Vagina (tissue), 2 donors: ENCODE data around the gene BUD31. TPM values are rescaled to one million over a fixed set of nuclear protein-coding genes. Genes with fewer than 3 reads are reported as not detected.

Experiments
- DNase-seq, 2 donors: peaks; one replicate each; pipeline ENCODE4 v3.0.0-alpha.2; 2017; ENCODE audit errors: extremely low spot score in 2 of 2
- H3K27ac ChIP-seq: fragments of 200-600 bp; sonication (generic); one replicate; pipeline ENCODE4 v1.5.1; 2019
- H3K27me3 ChIP-seq: fragments of 200-600 bp; sonication (generic); one replicate; pipeline ENCODE4 v1.5.1; 2019
- H3K36me3 ChIP-seq, 2 donors: fragments of 200-600 bp; sonication (generic); one replicate each; pipeline ENCODE4 v1.5.1; 2017 to 2019
- H3K4me1 ChIP-seq: fragments of 200-600 bp; sonication (generic); one replicate; pipeline ENCODE4 v1.5.1; 2019
- H3K4me3 ChIP-seq, 2 donors: fragments of 200-600 bp; sonication (generic); 1 replicate in 1 of 2; 2 replicates in 1 of 2; pipeline ENCODE4 v1.5.1; 2016 to 2019
- H3K9me3 ChIP-seq: fragments of 200-600 bp; sonication (generic); one replicate; pipeline ENCODE4 v1.5.1; 2019
- POLR2A ChIP-seq, 2 donors: fragments of 450-650 bp; IDR thresholded peaks; one replicate each; pipeline ENCODE4 v1.6.1; 2017; ENCODE audit warnings: antibody characterized with exemption in 2 of 2, mild to moderate bottlenecking in 2 of 2, moderate library complexity in 2 of 2
- POLR2AphosphoS5 ChIP-seq, 2 donors: sonication (generic); formaldehyde crosslinking; IDR thresholded peaks; one replicate each; pipeline ENCODE4 v1.9.0; 2017; ENCODE audit warnings: antibody characterized with exemption in 2 of 2, mild to moderate bottlenecking in 2 of 2, low read depth in 1 of 2; ENCODE audit not compliant: insufficient read depth in 1 of 2
- intact Hi-C: fragments of 100-400 bp; cut with DNase I; formaldehyde crosslinking; loops from one replicate; pipeline ENCODE4 v1.15.1; 2023
- total RNA-seq: library from RNA; depleted of rRNA; stranded (reverse); fragments of >200 nt; gene quantifications from one replicate; pipeline ENCODE4 v1.2.3, GENCODE V29; 2016
- TF ChIP-seq, protein P1 (sequence below), 3 experiments: fragments of 450-650 bp in 2 of 3; fragments of 200-600 bp in 1 of 3; sonication (generic) in 1 of 3; IDR thresholded peaks; one replicate each; pipeline ENCODE4 v1.5.1; 2017 to 2019; ENCODE audit warnings: antibody characterized with exemption in 3 of 3, mild to moderate bottlenecking in 2 of 3, moderate library complexity in 2 of 3

The BUD31 gene
- total RNA-seq, 1 donor from 2014 or later = 52.3 TPM

DNA sequence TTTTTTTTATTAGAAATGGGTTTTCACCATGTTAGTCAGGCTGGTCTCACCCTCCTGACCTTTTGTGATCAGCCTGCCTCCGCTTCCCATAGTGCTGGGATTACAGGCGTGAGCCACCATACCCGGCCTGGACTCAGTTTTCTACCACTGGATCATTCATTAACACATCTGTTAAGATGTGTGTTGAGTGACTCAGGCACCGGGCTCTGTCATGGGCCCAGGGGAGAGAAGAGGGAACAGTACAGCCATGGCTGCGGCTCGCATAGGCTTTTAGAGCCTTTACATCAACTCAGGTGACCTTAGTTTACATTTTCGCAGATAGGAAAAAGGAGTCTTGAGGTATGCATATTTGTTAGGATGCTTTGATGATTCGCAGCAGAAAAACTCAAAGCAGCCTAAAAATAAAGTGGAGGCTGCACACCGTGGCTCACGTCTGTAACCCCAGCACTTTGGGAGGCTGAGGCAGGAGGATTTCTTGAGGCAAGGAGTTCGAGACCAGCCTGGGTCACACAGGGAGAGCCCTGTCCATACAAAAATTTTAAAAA is 37.3 kb upstream of the BUD31 start:
- H3K36me3 ChIP-seq = peaks cover 0 to 14% of the 10 kb centered on the region in 2 donors
- no peaks in the 10 kb centered on the region for H3K27me3 ChIP-seq
- no peaks in the 10 kb centered on the region for H3K9me3 ChIP-seq
- TF ChIP-seq POLR2AphosphoS5 (IDR thresholded peaks at IDR 0.05; ENCODE audit: insufficient read depth in 1 of 2, low read depth in 1 of 2) (no peak), POLR2A (IDR thresholded peaks at IDR 0.05) (no peak)
- TF ChIP-seq, protein P1, sequence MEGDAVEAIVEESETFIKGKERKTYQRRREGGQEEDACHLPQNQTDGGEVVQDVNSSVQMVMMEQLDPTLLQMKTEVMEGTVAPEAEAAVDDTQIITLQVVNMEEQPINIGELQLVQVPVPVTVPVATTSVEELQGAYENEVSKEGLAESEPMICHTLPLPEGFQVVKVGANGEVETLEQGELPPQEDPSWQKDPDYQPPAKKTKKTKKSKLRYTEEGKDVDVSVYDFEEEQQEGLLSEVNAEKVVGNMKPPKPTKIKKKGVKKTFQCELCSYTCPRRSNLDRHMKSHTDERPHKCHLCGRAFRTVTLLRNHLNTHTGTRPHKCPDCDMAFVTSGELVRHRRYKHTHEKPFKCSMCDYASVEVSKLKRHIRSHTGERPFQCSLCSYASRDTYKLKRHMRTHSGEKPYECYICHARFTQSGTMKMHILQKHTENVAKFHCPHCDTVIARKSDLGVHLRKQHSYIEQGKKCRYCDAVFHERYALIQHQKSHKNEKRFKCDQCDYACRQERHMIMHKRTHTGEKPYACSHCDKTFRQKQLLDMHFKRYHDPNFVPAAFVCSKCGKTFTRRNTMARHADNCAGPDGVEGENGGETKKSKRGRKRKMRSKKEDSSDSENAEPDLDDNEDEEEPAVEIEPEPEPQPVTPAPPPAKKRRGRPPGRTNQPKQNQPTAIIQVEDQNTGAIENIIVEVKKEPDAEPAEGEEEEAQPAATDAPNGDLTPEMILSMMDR (IDR thresholded peaks at IDR 0.05) = no peak
- H3K27ac ChIP-seq = no peak overlapping the region
- no peak overlapping the region for H3K4me3 ChIP-seq
- peaks cover 15% of the 10 kb centered on the region for H3K4me1 ChIP-seq
- DNase-seq = no peak
- intact Hi-C loops = no loop called here

DNA sequence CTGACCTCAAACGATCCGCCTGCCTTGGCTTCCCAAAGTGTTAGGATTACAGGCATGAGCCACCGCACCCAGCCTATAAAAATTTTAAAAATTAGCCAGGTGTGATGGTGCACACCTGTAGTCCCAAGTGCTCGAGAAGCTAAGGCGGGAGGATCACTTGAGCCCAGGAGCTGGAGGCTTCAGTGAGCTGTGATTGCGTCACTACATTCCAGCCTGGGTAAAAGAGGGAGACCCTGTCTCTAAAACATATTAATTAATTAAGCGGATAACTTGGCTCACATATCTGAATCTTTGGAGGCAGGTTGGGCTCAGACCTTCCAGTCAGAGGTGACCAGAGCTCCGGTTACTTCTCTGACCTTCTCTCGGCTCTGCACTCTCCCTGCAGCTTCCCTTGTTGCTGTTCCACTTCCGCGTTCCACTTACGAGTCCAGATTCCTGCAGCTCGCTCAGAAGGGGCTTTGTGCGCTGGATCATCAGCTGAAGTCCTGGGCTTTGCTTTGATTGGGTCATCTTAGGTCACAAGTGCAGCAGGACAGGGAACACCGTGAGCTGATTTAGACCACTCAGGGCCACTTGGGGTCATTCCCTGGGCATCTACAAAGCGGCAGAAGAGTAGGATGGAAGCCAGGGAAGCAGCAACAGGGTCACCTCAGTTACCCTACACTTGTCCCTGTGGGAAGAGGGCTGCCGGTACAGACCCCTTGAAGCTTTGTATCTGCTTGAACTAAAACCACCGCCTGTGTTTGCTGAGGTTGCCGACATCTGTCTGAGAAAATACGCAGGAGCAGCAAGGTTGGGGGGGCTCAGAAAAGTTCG is 36.3 kb upstream of the BUD31 start:
- intact Hi-C loops = no loop called here
- H3K4me3 ChIP-seq = no peak overlapping the region
- TF ChIP-seq, protein P1 (IDR thresholded peaks at IDR 0.05) = no peak
- no peak for TF ChIP-seq POLR2A (IDR thresholded peaks at IDR 0.05)
- TF ChIP-seq POLR2AphosphoS5 (IDR thresholded peaks at IDR 0.05; ENCODE audit: insufficient read depth in 1 of 2, low read depth in 1 of 2) = no peak
- peaks cover 0 to 4% of the 10 kb centered on the region in 2 donors for H3K36me3 ChIP-seq
- no peaks in the 10 kb centered on the region for H3K27me3 ChIP-seq
- no peak for DNase-seq
- no peaks in the 10 kb centered on the region for H3K9me3 ChIP-seq
- peaks cover 15% of the 10 kb centered on the region for H3K4me1 ChIP-seq
- H3K27ac ChIP-seq = peak overlapping the region; percentile 44

DNA sequence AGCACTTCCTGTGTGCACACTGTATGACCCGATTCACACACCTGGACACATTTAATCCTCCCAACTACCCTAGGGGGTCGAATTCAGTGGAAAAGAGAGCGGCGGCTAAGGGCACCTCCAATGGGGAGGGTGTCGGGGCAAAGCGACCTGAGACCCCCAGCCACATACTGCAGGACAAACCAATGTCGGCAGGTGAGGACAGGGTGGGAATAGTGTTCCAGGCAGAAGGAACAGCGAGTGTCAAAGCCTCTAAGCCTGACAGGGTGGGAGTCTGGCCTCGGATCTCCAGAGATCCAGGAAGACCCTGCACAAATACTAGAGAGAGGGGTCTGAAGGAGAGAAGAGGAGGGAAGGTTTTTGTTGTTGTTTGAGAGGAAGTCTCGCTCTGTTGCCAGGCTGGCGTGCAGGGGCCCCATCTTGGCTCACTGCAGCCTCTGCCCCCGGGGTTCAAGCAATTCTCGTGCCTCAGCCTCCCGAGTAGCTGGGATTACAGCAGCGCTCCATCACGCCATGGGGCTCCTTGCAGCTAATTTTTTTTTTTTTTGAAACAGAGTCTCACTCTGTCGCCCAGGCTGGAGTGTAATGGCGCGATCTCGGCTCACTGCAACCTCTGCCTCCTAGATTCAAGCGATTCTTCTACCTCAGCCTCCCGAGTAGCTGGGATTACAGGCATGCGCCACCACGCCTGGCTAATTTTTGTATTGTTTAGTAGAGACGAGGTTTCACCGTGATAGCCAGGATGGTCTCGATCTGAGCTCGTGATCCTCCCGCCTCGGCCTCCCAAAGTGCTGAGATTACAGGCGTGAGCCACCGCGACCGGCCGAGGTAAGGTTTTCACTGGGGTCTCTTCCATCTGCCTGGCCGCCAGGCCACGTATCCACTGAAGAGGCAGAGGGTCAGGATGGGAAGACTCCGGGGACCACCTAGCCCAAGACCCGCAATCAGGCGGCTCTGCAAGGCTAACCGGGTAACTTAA is 35.4 kb upstream of the BUD31 start:
- no peak for DNase-seq
- H3K27me3 ChIP-seq = no peaks in the 10 kb centered on the region
- H3K36me3 ChIP-seq = peaks cover 0 to 5% of the 10 kb centered on the region in 2 donors
- H3K4me3 ChIP-seq = peak overlapping the region; percentile 90 to 97
- intact Hi-C loops = no loop called here
- peaks cover 22% of the 10 kb centered on the region for H3K4me1 ChIP-seq
- H3K9me3 ChIP-seq = no peaks in the 10 kb centered on the region
- TF ChIP-seq POLR2A (IDR thresholded peaks at IDR 0.05) (no peak), POLR2AphosphoS5 (IDR thresholded peaks at IDR 0.05; ENCODE audit: insufficient read depth in 1 of 2, low read depth in 1 of 2) (no peak)
- TF ChIP-seq, protein P1 (IDR thresholded peaks at IDR 0.05) = no peak
- peak overlapping the region; percentile 84 for H3K27ac ChIP-seq

DNA sequence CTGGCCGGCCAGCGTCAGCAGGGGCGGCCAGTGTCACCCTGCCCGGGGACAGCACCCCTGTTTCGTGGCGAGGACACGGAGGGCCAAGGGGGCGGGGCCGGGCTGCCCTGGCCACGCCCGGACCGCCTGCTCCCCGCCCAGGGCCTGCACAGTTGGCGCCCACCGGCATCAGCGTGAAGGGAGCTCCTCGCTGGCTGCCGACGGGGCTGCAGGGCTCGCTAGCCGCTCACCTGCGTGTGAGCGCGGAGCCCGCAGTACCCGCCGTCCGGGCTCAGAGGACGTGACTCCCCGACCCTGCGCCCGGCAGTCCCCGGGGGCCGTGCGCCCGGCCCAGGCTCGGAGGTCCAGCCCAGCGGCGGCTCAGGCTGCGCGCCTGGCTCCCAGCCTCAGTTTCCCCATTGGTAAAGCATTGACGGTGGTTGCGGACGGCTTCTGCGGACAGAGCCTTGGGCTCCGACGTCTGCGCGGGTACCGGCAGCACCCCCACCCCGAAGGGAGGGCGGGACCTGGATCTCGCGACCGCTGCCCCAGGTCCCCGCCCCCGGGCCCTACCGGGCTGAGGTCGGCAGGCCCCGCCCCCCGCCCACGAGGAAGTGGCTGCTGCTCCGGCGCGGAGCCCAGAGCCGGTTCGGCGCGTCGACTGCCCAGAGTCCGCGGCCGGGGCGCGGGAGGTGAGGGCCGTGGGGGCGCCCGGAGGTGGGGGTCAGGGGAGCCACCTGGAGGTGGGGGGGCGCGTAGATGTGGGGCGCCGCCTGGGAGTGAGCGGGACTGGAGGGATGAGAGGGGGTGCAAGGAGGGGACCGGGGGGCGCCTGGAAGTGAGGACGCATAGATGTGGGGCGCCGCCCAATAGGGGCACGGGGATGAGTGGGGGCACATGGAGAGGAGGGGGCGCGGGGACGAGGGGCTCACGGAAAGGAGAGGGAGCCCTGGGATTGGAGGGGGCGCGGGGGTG is 34.4 kb upstream of the BUD31 start, which contains the start of gene ARPC1B:
ARPC1B (plus strand) TSS at position 620 of the 954 bp plus-strand sequence. CDS start 10,985 bp downstream, outside the sequence.
- DNase-seq = no peak
- H3K27me3 ChIP-seq = no peaks in the 10 kb centered on the region
- TF ChIP-seq POLR2A (IDR thresholded peaks at IDR 0.05) (peak in 1 of 2 donors; percentile 33), POLR2AphosphoS5 (IDR thresholded peaks at IDR 0.05; ENCODE audit: insufficient read depth in 1 of 2, low read depth in 1 of 2) (peak in 1 of 2 donors; percentile 9)
- TF ChIP-seq, protein P1 (IDR thresholded peaks at IDR 0.05) = no peak

More for the DNA sequence above, 34.4 kb upstream of the BUD31 start, which contains the start of gene ARPC1B:
- Histone ChIP-seq H3K36me3 (peaks cover 0 to 5% of the 10 kb centered on the region in 2 donors), H3K4me3 (peak within 1 kb of the TSS; percentile 90 to 97), H3K27ac (peak within 1 kb of the TSS; percentile 84), H3K9me3 (no peaks in the 10 kb centered on the region), H3K4me1 (peaks cover 32% of the 10 kb centered on the region)
- intact Hi-C loops = no loop called here
